Muscle layer of colon (tissue), 2 donors: ENCODE results near the gene SLC22A1.

Experiments used
- H3K27ac ChIP-seq: one replicate; pipeline ENCODE4 v1.7.0; 2013; ENCODE audit warnings: low read depth, mild to moderate bottlenecking, low read length, moderate library complexity
- H3K27me3 ChIP-seq, 2 donors: one replicate each; pipeline ENCODE4 v1.7.0; 2013; ENCODE audit warnings: low read length in 2 of 2, mild to moderate bottlenecking in 2 of 2; ENCODE audit not compliant: insufficient read depth in 2 of 2, control insufficient read depth in 1 of 2
- H3K36me3 ChIP-seq: one replicate; pipeline ENCODE4 v1.7.0; 2013; ENCODE audit warnings: mild to moderate bottlenecking, low read length; ENCODE audit not compliant: insufficient read depth
- H3K4me1 ChIP-seq: one replicate; pipeline ENCODE4 v1.7.0; 2013; ENCODE audit warnings: mild to moderate bottlenecking, low read length; ENCODE audit not compliant: insufficient read depth
- H3K4me3 ChIP-seq, 2 donors: one replicate each; pipeline ENCODE4 v1.7.0; 2013; ENCODE audit warnings: low read length in 2 of 2, low read depth in 1 of 2, mild to moderate bottlenecking in 1 of 2, moderate library complexity in 1 of 2
- H3K9ac ChIP-seq: one replicate; pipeline ENCODE4 v1.7.0; 2013; ENCODE audit warnings: low read length
- H3K9me3 ChIP-seq: one replicate; pipeline ENCODE4 v1.7.0; 2013; ENCODE audit warnings: mild to moderate bottlenecking, low read length
- donor health status: abdominal sarcoma.
- donor health status: Adenocarcinoma of cecum.

Gene SLC22A1

GRCh38 chr6:160167604-160168399 is 46.2 kb downstream of the SLC22A1 start:
- H3K4me3 ChIP-seq: no peak overlapping the region
- no peak overlapping the region for H3K9ac ChIP-seq
- H3K9me3 ChIP-seq: no peaks in the 10 kb centered on the region
- H3K4me1 ChIP-seq: peaks cover 7% of the 10 kb centered on the region
- no peaks in the 10 kb centered on the region for H3K36me3 ChIP-seq
- no peak overlapping the region for H3K27ac ChIP-seq
- H3K27me3 ChIP-seq: no peaks in the 10 kb centered on the region

GRCh38 chr6:160170018-160170680 is 48.5 kb downstream of the SLC22A1 start:
- Histone ChIP-seq H3K36me3 (no peaks in the 10 kb centered on the region), H3K9me3 (no peaks in the 10 kb centered on the region), H3K9ac (no peak overlapping the region), H3K27ac (no peak overlapping the region), H3K4me3 (no peak overlapping the region), H3K27me3 (no peaks in the 10 kb centered on the region), H3K4me1 (peaks cover 7% of the 10 kb centered on the region)

- peaks cover 7% of the 10 kb centered on the region for H3K4me1 ChIP-seq
- H3K36me3 ChIP-seq: no peaks in the 10 kb centered on the region
- H3K27ac ChIP-seq: no peak overlapping the region
- no peak overlapping the region for H3K4me3 ChIP-seq
- H3K9me3 ChIP-seq: no peaks in the 10 kb centered on the region
- no peaks in the 10 kb centered on the region for H3K27me3 ChIP-seq
- no peak overlapping the region for H3K9ac ChIP-seq
Observed at GRCh38 chr6:160172704-160173103, 51.1 kb downstream of the SLC22A1 start.

GRCh38 chr6:160173806-160174527 is 52.4 kb downstream of the SLC22A1 start:
- H3K4me3 ChIP-seq: no peak overlapping the region
- no peak overlapping the region for H3K9ac ChIP-seq
- no peaks in the 10 kb centered on the region for H3K9me3 ChIP-seq
- H3K27me3 ChIP-seq: no peaks in the 10 kb centered on the region
- no peaks in the 10 kb centered on the region for H3K36me3 ChIP-seq
- peaks cover 7% of the 10 kb centered on the region for H3K4me1 ChIP-seq
- no peak overlapping the region for H3K27ac ChIP-seq

DNA sequence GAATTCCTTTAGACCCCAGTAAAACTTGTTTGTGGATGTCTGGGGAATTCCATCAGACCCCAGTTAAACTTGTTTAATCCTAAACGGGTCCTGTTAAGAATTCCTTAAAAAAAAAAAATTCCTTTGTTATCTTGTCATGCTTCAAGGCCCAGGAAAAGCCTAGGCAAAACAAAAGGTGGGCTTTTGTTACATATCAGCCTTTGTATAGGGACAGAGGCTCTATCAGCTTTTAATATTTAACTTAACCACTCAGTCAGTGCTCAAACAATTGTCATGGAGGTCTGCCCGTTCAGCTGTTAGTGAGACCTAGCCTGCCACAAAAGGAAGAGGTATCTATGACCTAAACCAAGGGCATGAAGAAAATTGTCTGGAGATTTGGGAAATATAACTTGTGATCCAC is 53.1 kb downstream of the SLC22A1 start:
- H3K4me1 ChIP-seq: peaks cover 7% of the 10 kb centered on the region
- no peak overlapping the region for H3K9ac ChIP-seq
- H3K27ac ChIP-seq: no peak overlapping the region
- H3K4me3 ChIP-seq: no peak overlapping the region
- no peaks in the 10 kb centered on the region for H3K27me3 ChIP-seq
- no peaks in the 10 kb centered on the region for H3K9me3 ChIP-seq
- H3K36me3 ChIP-seq: no peaks in the 10 kb centered on the region

DNA sequence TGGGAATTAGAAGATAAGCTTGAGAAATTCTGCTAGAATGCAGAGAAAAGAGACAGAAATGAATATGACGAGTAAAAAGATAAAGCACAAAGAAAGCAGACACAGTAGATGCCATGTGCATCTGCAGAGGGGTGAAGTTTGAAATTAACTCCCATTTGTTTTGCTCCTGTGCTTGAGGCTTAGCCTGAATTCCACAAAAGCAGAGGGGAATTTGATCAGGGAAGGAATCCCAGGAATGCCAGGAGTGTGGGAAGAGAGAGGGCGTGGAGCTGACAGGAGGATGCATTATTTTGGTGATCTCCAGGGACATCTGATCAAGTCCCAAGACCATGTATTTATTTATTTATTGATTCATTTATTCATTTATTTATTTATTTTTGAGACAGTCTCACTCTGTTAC is 55.6 kb downstream of the SLC22A1 start:
- Histone ChIP-seq H3K27ac (no peak overlapping the region), H3K4me1 (no peaks in the 10 kb centered on the region), H3K9ac (no peak overlapping the region)

GRCh38 chr6:160178271-160178670 is 56.7 kb downstream of the SLC22A1 start:
- no peaks in the 10 kb centered on the region for H3K9me3 ChIP-seq
- H3K4me1 ChIP-seq: no peaks in the 10 kb centered on the region
- no peak overlapping the region for H3K9ac ChIP-seq
- H3K4me3 ChIP-seq: no peak overlapping the region
- H3K36me3 ChIP-seq: no peaks in the 10 kb centered on the region
- H3K27ac ChIP-seq: no peak overlapping the region
- H3K27me3 ChIP-seq: no peaks in the 10 kb centered on the region

More for the DNA sequence above, 55.6 kb downstream of the SLC22A1 start:
- Histone ChIP-seq H3K36me3 (no peaks in the 10 kb centered on the region), H3K4me3 (no peak overlapping the region), H3K9me3 (no peaks in the 10 kb centered on the region), H3K27me3 (no peaks in the 10 kb centered on the region)

DNA sequence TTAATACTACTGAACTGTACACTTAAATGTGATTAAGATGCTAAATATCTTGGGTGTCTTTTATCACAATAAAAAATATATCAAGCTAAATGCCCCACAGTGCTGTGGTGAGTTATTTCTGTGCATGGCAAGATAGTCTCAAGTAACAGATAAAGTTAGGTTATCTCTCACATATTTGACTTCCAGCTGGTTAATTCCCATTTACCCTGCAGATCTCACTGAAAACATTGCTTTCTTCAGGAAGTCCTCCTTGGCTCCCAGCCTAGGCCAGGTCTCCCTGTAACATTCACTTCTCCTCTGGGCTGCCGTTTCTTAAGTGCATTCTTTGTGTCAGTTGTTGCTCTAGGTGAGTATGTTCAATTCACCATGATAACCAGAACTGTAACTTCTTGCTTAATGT is 59.1 kb downstream of the SLC22A1 start:
- H3K9ac ChIP-seq: no peak overlapping the region
- no peak overlapping the region for H3K4me3 ChIP-seq
- H3K36me3 ChIP-seq: no peaks in the 10 kb centered on the region
- H3K4me1 ChIP-seq: no peaks in the 10 kb centered on the region
- H3K27ac ChIP-seq: no peak overlapping the region
- no peaks in the 10 kb centered on the region for H3K27me3 ChIP-seq
- no peaks in the 10 kb centered on the region for H3K9me3 ChIP-seq

DNA sequence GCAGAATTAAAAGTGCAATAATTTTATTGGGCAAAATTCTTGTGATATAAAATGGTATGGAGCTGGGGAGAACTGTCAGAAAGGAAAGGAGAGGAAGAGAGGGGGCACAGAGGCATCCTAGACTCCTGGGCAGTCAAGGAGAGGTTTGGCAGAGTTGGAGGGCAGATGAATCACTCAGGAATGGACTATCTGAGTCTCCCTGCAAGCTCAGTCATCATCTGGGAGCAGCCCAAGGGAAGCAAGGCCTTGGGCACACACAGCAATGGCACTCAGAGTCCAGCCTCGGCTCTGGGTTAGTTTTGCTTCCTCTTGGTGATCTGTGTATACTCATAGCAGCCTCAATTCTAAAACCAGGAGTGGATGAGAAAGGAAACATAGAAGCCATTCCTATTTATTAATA is 67.2 kb downstream of the SLC22A1 start:
- Histone ChIP-seq H3K9me3 (no peaks in the 10 kb centered on the region), H3K36me3 (no peaks in the 10 kb centered on the region), H3K9ac (no peak overlapping the region), H3K27me3 (no peaks in the 10 kb centered on the region), H3K4me3 (no peak overlapping the region), H3K27ac (no peak overlapping the region), H3K4me1 (no peaks in the 10 kb centered on the region)

GRCh38 chr6:160190081-160190480 is 68.5 kb downstream of the SLC22A1 start:
- Histone ChIP-seq H3K9me3 (no peaks in the 10 kb centered on the region), H3K9ac (no peak overlapping the region), H3K4me3 (no peak overlapping the region), H3K27me3 (no peaks in the 10 kb centered on the region), H3K36me3 (no peaks in the 10 kb centered on the region), H3K4me1 (no peaks in the 10 kb centered on the region), H3K27ac (no peak overlapping the region)

DNA sequence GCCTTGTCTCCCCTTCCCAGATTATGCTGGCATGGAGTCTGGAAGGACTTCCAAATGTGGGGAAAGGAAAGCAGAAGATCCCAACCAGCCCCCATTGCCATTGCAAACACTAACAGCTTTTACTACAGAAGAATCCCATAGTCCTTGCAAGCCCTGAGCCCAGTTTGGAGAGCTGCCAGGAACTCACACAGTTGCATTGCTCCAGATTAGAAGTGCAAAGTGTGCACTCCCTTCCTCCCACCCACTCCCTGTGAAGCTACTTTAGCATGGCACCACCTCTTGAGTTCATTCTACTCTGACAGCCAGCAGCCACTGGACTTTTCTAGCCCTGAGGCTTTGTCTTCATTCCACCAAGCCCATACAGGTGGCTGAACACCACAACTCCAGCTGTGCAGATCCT is 69.4 kb downstream of the SLC22A1 start:
- Histone ChIP-seq H3K36me3 (no peaks in the 10 kb centered on the region), H3K9ac (no peak overlapping the region), H3K27me3 (no peaks in the 10 kb centered on the region), H3K4me3 (no peak overlapping the region), H3K9me3 (no peaks in the 10 kb centered on the region), H3K27ac (no peak overlapping the region), H3K4me1 (no peaks in the 10 kb centered on the region)
